ENCODE measurements around the gene TEPSIN.

The TEPSIN gene

GRCh38 chr17:81190591-81190990, 48.3 kb downstream of the TEPSIN start:
- no peaks in the 10 kb centered on the region for H3K79me2 ChIP-seq (ENCODE audit: insufficient read depth, low read length)
- ATAC-seq (ENCODE audit: insufficient read depth, low read depth) (no peak), DNase-seq (no peak)
- no peaks in the 10 kb centered on the region; the same call in 1 of the 2 replicates for H4K20me1 ChIP-seq (ENCODE audit: insufficient read depth, low read length)
- H3K27me3 ChIP-seq (ENCODE audit: insufficient read depth, low read length, poor library complexity), result no peaks in the 10 kb centered on the region
- no peak overlapping the region for H3K9ac ChIP-seq (ENCODE audit: low read depth, low read length)
- no peak overlapping the region for H3K4me2 ChIP-seq (ENCODE audit: insufficient read depth, low read length)
- H3K4me3 ChIP-seq (ENCODE audit: low read depth in 1 of 2, low read length in 2 of 2), result no peak overlapping the region
- no peaks in the 10 kb centered on the region for H3K9me3 ChIP-seq (ENCODE audit: insufficient read depth, low read length, severe bottlenecking)
- H3K4me1 ChIP-seq (ENCODE audit: insufficient read depth, low read length), result no peaks in the 10 kb centered on the region
- peaks cover 45% of the 10 kb centered on the region for H3K36me3 ChIP-seq (ENCODE audit: insufficient read depth, low read length)
- TF ChIP-seq CTCF (IDR thresholded peaks at IDR 0.05; ENCODE audit: borderline replicate concordance, extremely low read depth, low read length, poor library complexity, severe bottlenecking), result no peak
- H3K27ac ChIP-seq (ENCODE audit: low read length), result no peak overlapping the region
- no peak overlapping the region for H2AFZ ChIP-seq (ENCODE audit: low read depth, low read length)

GRCh38 chr17:81189670-81190530, 49.0 kb downstream of the TEPSIN start:
- ATAC-seq (ENCODE audit: insufficient read depth, low read depth) (no peak), DNase-seq (no peak)
- no peak overlapping the region for H3K4me2 ChIP-seq (ENCODE audit: insufficient read depth, low read length)
- H3K27me3 ChIP-seq (ENCODE audit: insufficient read depth, low read length, poor library complexity), result no peaks in the 10 kb centered on the region
- no peak overlapping the region for H2AFZ ChIP-seq (ENCODE audit: low read depth, low read length)
- TF ChIP-seq EZH2 (IDR thresholded peaks at IDR 0.05; ENCODE audit: borderline replicate concordance, low read depth, low read length, severe bottlenecking) (no peak), CTCF (IDR thresholded peaks at IDR 0.05; ENCODE audit: borderline replicate concordance, extremely low read depth, low read length, poor library complexity, severe bottlenecking) (no peak)
- H3K36me3 ChIP-seq (ENCODE audit: insufficient read depth, low read length), result peaks cover 38% of the 10 kb centered on the region
- no peak overlapping the region for H3K27ac ChIP-seq (ENCODE audit: low read length)
- no peak overlapping the region for H3K9ac ChIP-seq (ENCODE audit: low read depth, low read length)
- H3K9me3 ChIP-seq (ENCODE audit: insufficient read depth, low read length, severe bottlenecking), result no peaks in the 10 kb centered on the region
- H3K4me1 ChIP-seq (ENCODE audit: insufficient read depth, low read length), result no peaks in the 10 kb centered on the region
- no peaks in the 10 kb centered on the region; the same call in 1 of the 2 replicates for H4K20me1 ChIP-seq (ENCODE audit: insufficient read depth, low read length)
- H3K79me2 ChIP-seq (ENCODE audit: insufficient read depth, low read length), result no peaks in the 10 kb centered on the region
- no peak overlapping the region for H3K4me3 ChIP-seq (ENCODE audit: low read depth in 1 of 2, low read length in 2 of 2)

GRCh38 chr17:81189016-81189415, 49.8 kb downstream of the TEPSIN start:
- H3K9ac ChIP-seq (ENCODE audit: low read depth, low read length), result no peak overlapping the region
- TF ChIP-seq EZH2 (IDR thresholded peaks at IDR 0.05; ENCODE audit: borderline replicate concordance, low read depth, low read length, severe bottlenecking), result no peak
- no peak for TF ChIP-seq CTCF (IDR thresholded peaks at IDR 0.05; ENCODE audit: borderline replicate concordance, extremely low read depth, low read length, poor library complexity, severe bottlenecking)
- no peaks in the 10 kb centered on the region for H3K27me3 ChIP-seq (ENCODE audit: insufficient read depth, low read length, poor library complexity)
- no peak overlapping the region for H3K4me2 ChIP-seq (ENCODE audit: insufficient read depth, low read length)
- DNase-seq, result no peak
- H2AFZ ChIP-seq (ENCODE audit: low read depth, low read length), result no peak overlapping the region
- no peaks in the 10 kb centered on the region for H3K79me2 ChIP-seq (ENCODE audit: insufficient read depth, low read length)
- no peak overlapping the region for H3K27ac ChIP-seq (ENCODE audit: low read length)
- H3K4me1 ChIP-seq (ENCODE audit: insufficient read depth, low read length), result no peaks in the 10 kb centered on the region
- no peak for ATAC-seq (ENCODE audit: insufficient read depth, low read depth)
- no peaks in the 10 kb centered on the region for H3K9me3 ChIP-seq (ENCODE audit: insufficient read depth, low read length, severe bottlenecking)
- no peak overlapping the region for H3K4me3 ChIP-seq (ENCODE audit: low read depth in 1 of 2, low read length in 2 of 2)
- peaks cover 30% of the 10 kb centered on the region for H3K36me3 ChIP-seq (ENCODE audit: insufficient read depth, low read length)
- H4K20me1 ChIP-seq (ENCODE audit: insufficient read depth, low read length), result no peaks in the 10 kb centered on the region; the same call in 1 of the 2 replicates

Measured in DND-41 (cell line).